ENCODE results near the gene AGTR2. TPM values are rescaled to one million over a fixed set of nuclear protein-coding genes. Genes with fewer than 3 reads are reported as not detected.
"Not testable (repeated sequence)": the region's sequence is repeated elsewhere in the genome, so short reads cannot be mapped to it uniquely, and the experiment has no call there.

The AGTR2 gene, protein sequence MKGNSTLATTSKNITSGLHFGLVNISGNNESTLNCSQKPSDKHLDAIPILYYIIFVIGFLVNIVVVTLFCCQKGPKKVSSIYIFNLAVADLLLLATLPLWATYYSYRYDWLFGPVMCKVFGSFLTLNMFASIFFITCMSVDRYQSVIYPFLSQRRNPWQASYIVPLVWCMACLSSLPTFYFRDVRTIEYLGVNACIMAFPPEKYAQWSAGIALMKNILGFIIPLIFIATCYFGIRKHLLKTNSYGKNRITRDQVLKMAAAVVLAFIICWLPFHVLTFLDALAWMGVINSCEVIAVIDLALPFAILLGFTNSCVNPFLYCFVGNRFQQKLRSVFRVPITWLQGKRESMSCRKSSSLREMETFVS
- not detected in 2 replicates for polyA plus RNA-seq (2014; cell fraction: cytosol; rRNA removed)
- polyA plus RNA-seq (2014; cell fraction: nucleus; rRNA removed): not detected in 2 replicates

DNA sequence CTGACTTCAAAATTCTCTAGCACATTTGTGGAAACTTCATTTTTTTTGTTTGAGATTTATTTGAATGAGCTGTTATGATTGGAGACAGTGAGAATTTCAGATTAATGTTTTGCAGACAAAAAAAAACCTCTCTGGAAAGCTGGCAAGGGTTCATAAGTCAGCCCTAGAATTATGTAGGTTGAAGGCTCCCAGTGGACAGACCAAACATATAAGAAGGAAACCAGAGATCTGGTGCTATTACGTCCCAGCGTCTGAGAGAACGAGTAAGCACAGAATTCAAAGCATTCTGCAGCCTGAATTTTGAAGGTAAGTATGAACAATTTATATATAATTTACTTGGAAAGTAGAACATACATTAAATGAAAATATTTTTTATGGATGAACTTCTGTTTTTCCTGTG is at the start of gene AGTR2:
TSS of gene AGTR2 (plus strand) at position 234 of the 400 bp plus-strand sequence. CDS start 1,537 bp downstream, outside the sequence.
- no peak for DNase-seq (ENCODE audit: low spot score)

DNA sequence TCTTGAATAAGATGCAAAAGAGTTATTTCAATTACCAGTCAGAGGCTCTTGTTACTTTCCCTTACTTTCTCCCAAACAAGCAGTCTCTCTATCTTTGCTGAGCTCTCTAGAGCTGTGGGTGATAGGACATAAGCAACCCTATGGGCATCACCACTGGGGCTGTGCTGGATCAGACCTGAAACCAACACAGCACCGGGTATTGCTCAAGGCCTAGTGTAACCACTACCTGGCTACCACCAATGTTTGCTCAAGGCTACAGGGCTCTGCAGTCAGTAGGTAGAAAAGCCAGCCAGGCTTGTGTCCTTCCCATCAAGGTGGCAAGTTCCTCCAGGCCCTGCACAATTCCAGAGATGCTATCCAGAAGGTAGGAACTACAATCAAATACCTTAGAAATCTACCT is 35.3 kb upstream of the AGTR2 start:
- no peak for DNase-seq (ENCODE audit: low spot score)

DNA sequence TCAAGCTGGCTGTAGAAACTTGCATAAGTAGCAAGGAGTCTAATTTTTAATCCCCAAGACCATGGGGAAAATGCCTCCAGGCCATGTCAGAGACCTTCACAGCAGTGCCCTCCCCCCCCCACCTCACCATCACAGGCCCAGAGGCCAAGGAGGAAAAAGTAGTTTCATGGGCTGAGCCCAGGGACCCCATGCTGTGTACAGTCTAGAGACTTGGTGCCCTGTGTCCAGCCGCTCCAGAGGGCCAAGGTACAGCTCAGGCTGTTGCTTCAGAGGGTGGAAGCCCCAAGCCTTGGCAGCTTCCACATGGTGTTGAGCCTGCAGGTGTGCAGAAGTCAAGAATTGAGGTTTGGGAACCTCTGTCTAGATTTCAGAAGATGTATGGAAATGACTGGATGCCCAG is 29.3 kb upstream of the AGTR2 start:
- not testable (repeated sequence) for DNase-seq (ENCODE audit: low spot score)

DNA sequence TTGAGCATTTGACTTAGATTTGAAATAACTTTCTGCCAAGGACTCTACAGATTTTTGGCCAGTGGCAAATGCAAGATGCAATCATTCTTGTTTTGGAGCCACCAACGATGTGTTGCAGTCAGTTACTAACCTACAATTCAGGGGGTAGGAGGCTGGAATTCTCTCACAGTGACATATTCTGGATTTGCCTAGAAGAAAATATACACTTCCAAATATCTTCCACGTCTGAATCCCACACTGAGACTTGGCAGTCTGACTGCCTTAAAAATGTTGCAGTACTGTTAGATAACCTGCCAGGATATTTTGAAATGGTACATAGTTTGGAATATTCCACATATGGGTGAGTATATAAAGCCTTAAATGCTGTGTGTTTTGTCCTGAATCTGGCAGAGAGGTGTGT is 27.6 kb upstream of the AGTR2 start:
- no peak for DNase-seq (ENCODE audit: low spot score)

DNA sequence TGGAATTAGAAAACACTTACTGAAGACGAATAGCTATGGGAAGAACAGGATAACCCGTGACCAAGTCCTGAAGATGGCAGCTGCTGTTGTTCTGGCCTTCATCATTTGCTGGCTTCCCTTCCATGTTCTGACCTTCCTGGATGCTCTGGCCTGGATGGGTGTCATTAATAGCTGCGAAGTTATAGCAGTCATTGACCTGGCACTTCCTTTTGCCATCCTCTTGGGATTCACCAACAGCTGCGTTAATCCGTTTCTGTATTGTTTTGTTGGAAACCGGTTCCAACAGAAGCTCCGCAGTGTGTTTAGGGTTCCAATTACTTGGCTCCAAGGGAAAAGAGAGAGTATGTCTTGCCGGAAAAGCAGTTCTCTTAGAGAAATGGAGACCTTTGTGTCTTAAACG is 2.4 kb downstream of the AGTR2 start:
- DNase-seq (ENCODE audit: low spot score): no peak

DNA sequence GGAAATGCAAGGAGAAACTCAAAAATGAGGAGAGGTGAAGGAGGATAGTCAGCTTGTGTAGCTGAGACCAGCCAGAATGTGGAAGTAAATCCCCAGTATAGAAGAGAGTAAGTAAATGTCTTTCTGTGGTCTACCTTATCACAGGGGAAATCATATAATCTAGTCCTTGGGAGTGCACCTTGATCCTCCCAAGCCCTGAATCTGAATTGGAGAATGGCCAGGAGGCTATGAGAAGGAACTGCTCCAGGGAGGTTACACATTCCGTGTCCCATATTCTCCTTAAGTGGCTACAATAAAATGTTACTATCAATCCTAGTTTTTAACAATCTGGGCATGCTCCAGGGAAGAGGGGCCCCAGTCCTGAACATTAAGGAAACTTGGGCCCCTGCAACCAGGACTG is 10.8 kb downstream of the AGTR2 start:
- no peak for DNase-seq (ENCODE audit: low spot score)

DNA sequence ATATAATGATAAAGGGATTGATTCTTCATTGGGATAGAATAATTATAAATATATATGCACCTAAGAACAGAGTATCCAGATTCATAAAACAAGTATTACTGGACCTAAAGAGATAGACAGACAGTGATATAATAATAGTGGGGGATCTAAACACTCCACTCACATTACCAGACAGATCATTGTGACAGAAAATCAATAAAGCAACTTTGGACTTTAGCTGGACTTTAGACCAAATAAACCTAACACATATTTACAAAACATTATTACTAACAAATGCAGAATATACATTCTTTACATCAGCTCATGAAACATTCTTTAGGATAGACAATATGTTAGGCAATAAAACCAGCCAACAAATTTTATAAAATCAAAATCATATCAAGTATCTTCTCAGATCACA is 14.6 kb downstream of the AGTR2 start:
- no peak for DNase-seq (ENCODE audit: low spot score)

DNA sequence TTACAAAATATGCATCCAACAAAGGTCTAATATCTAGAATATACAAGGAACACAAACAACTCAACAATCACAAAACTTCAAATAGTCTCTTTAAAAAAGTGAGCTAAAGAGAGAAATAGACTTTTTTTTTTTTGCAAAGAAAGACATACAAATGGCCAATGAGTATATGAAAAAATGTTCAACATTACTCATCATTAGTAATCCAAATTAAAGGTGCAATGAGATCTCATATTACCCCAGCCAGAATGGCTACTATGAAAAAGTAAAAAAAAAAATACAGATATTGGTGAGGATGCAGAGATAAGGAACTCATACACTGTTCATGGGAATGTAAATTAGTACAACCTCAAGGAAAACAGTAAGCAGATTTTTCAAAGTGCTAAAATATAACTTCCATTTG is 24.1 kb downstream of the AGTR2 start:
- DNase-seq (ENCODE audit: low spot score): no peak

DNA sequence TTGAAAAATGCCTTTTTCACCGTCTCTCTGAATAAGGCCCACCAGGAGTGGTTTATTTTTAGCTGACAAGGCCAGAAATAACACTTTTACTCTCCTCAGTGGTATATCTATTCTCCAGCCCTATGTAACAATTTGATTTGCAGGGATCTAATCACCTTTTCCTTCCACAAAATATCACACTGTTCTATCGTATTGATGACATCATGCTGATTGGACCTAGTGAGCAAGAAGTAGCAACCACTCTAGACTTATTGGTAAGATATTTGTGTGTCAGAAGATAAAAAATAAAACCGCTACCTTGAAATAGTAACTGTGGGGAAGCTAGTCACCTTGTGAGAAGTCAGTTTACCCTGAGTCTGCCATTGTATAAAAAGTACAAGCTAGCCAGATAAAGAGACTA is 27.7 kb downstream of the AGTR2 start:
- no peak for DNase-seq (ENCODE audit: low spot score)

DNA sequence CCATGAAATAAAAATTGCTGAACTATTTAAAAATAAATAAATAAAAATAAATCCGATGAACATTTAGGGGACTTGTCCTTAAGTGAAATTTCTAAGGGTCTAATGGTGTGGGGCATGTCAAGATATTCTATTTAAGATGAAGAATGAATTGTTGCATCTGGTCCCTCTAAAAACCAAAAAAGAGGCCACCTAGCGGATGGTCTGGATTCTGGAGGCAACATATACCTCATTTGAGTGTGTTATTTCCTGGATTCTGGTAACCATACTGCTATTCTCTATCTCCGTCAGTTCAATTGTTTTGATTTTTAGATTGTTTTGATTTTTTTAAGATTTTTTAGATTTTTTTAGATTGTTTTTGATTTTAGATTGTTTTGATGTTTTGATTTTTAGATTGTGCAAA is 28.3 kb downstream of the AGTR2 start:
- DNase-seq (ENCODE audit: low spot score): peak; percentile 1

DNA sequence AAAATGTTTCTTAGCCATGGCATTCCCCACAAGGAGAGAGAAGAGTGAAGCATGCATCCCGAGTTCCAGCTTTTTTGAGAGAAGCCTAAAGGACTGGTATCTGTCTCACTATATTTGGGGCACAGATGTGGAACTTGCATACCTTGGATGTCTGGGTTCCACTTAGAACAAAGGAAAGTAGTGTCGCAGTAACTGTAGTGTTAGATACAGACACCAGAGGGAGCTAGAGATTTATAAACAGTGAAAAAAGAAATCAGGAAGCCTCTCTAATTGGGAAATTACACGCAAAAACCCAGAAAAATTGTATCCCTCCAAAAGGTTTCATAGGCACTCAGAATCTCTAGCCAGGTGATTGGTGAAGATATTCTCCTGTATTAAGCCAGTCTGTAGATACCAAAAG is 34.4 kb downstream of the AGTR2 start:
- DNase-seq (ENCODE audit: low spot score): peak; percentile 18

DNA sequence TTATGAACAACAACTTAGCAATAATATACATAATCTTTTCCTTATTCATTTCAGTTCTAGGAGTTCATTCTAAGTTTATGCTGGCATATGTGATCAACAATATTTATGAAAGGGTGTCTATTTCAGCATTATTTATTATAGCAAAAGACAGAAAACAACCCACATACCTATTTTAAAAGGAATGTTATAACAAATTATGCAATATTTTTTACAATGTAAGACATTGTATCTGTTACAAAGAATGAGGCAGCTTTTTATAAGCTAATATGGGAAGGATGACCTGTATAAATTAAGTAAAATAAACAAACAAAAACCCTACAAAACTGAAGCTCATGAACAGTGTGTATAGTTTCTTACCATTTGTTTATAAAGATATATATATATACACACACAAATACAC is 42.7 kb downstream of the AGTR2 start:
- DNase-seq (ENCODE audit: low spot score): no peak

DNA sequence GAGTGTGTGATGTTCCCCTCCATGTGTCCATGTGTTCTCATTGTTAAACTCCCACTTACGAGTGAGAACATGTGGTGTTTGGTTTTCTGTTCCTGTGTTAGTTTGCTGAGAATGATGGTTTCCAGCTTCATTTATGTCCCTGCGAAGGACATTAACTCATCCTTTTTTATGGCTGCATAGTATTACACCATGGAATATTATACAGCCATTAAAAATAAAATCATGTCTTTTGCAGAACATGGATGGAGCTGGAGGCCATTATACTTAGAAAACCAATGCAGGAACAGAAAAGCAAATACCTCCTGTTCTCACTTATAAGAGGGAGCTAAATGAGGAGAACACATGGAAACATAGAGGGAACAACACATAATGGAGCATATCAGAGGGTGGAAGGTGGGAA is 46.5 kb downstream of the AGTR2 start:
- not testable (repeated sequence) for DNase-seq (ENCODE audit: low spot score)
